Fibroblast of peridontal ligament (primary cell): ENCODE measurements around the gene CDKN3.

ENCODE experiments used
- DNase-seq: peaks from one replicate; pipeline ENCODE4 v3.0.0-alpha.2; 2010; ENCODE audit errors: extremely low read depth

The CDKN3 gene

GRCh38 chr14:54396493-54397335 lies at the start of gene CDKN3:
TSS of gene CDKN3 (plus strand) at chr14:54397007. CDS start at chr14:54397069, 62 bp downstream.
- peak; percentile 98 for DNase-seq

GRCh38 chr14:54347044-54347443 lies 49.8 kb upstream of the CDKN3 start:
- DNase-seq: no peak

GRCh38 chr14:54348001-54348611 lies 48.7 kb upstream of the CDKN3 start:
- peak; percentile 69 for DNase-seq

GRCh38 chr14:54348923-54349620 lies 47.7 kb upstream of the CDKN3 start:
- DNase-seq: no peak

- no peak for DNase-seq
These were observed 47.1 kb upstream of the CDKN3 start for GRCh38 chr14:54349713-54350112.

GRCh38 chr14:54350203-54350602 lies 46.6 kb upstream of the CDKN3 start:
- peak; percentile 32 for DNase-seq

GRCh38 chr14:54353266-54353665 lies 43.5 kb upstream of the CDKN3 start:
- DNase-seq: no peak

GRCh38 chr14:54353694-54354093 lies 43.1 kb upstream of the CDKN3 start:
- no peak for DNase-seq

- DNase-seq: no peak
These were observed 42.7 kb upstream of the CDKN3 start for GRCh38 chr14:54354096-54354495.

- DNase-seq: no peak
These were observed 41.7 kb upstream of the CDKN3 start for GRCh38 chr14:54354968-54355641.

- no peak for DNase-seq
These were observed 41.1 kb upstream of the CDKN3 start for GRCh38 chr14:54355698-54356097.

- DNase-seq: no peak
These were observed 40.6 kb upstream of the CDKN3 start for GRCh38 chr14:54356172-54356571.

- no peak for DNase-seq
These were observed 36.1 kb upstream of the CDKN3 start for GRCh38 chr14:54360667-54361066.

GRCh38 chr14:54362089-54362504 lies 34.7 kb upstream of the CDKN3 start:
- DNase-seq: no peak

GRCh38 chr14:54362759-54363437 lies 33.9 kb upstream of the CDKN3 start:
- DNase-seq: no peak

GRCh38 chr14:54364555-54365415 lies 32.0 kb upstream of the CDKN3 start:
- peak; percentile 78 for DNase-seq

GRCh38 chr14:54366736-54367735 lies 29.8 kb upstream of the CDKN3 start:
- peak; percentile 79 for DNase-seq

GRCh38 chr14:54368291-54368690 lies 28.5 kb upstream of the CDKN3 start:
- DNase-seq: no peak

GRCh38 chr14:54369343-54369742 lies 27.5 kb upstream of the CDKN3 start:
- no peak for DNase-seq
